Left ventricle myocardium inferior (tissue), 1 donor: Measurements from ENCODE around the gene AUTS2. TPM values are rescaled to one million over a fixed set of nuclear protein-coding genes. Genes with fewer than 3 reads are reported as not detected.

ENCODE experiments used
- DNase-seq: peaks from one replicate; pipeline ENCODE4 v3.0.0-alpha.2; 2020
- H3K27ac ChIP-seq: fragments of 200-600 bp; replicated peaks from 2 replicates; pipeline ENCODE4 v1.8.0; 2021
- H3K27me3 ChIP-seq: fragments of 200-600 bp; 2 replicates; pipeline ENCODE4 v1.8.0; 2021; ENCODE audit warnings: low read depth
- H3K36me3 ChIP-seq: fragments of 200-600 bp; 2 replicates; pipeline ENCODE4 v1.8.0; 2021
- H3K4me1 ChIP-seq: fragments of 200-600 bp; 2 replicates; pipeline ENCODE4 v1.8.0; 2021
- H3K4me3 ChIP-seq: fragments of 200-600 bp; 2 replicates; pipeline ENCODE4 v1.8.0; 2021; ENCODE audit warnings: mild to moderate bottlenecking, moderate library complexity
- H3K9me3 ChIP-seq: fragments of 200-600 bp; replicated peaks from 2 replicates; pipeline ENCODE4 v1.8.0; 2021
- CTCF ChIP-seq: fragments of 200-600 bp; IDR thresholded peaks from 2 replicates; pipeline ENCODE4 v1.8.0; 2021; ENCODE audit warnings: antibody characterized with exemption, mild to moderate bottlenecking, borderline replicate concordance
- intact Hi-C: fragments of 100-400 bp; cut with micrococcal nuclease; formaldehyde crosslinking; loops from one replicate; pipeline ENCODE4 v1.11.0; 2022
- total RNA-seq: library from RNA; stranded (reverse); fragmentation: NEBNext Ultra II Directional; extraction: Animal tissue kit (Norgen Biotek cat#: 25700); gene quantifications from one replicate; pipeline ENCODE4 v1.2.1, GENCODE V29; 2021
- donor health status: DM: no; HTN: yes; CAD: no; lungs with severe emphysema.

The AUTS2 gene
- total RNA-seq, 1 donor from 2014 or later, result 10.5 TPM

- Histone ChIP-seq H3K27me3 (no peaks in the 10 kb centered on the region), H3K4me1 (peaks cover 22% of the 10 kb centered on the region), H3K4me3 (no peak overlapping the region), H3K9me3 (no peaks in the 10 kb centered on the region), H3K27ac (no peak overlapping the region), H3K36me3 (no peaks in the 10 kb centered on the region)
- intact Hi-C loops, result no loop called here
- TF ChIP-seq CTCF, result no peak
- DNase-seq, result no peak
Measured at GRCh38 chr7:70570961-70571360, 972.7 kb downstream of the AUTS2 start.

- Histone ChIP-seq H3K9me3 (no peaks in the 10 kb centered on the region), H3K4me3 (no peak overlapping the region), H3K27ac (no peak overlapping the region), H3K36me3 (no peaks in the 10 kb centered on the region), H3K27me3 (no peaks in the 10 kb centered on the region), H3K4me1 (peaks cover 22% of the 10 kb centered on the region)
- DNase-seq, result no peak
- intact Hi-C loops, result no loop called here
- TF ChIP-seq CTCF, result no peak
Measured at GRCh38 chr7:70571403-70571934, 973.2 kb downstream of the AUTS2 start.

DNA sequence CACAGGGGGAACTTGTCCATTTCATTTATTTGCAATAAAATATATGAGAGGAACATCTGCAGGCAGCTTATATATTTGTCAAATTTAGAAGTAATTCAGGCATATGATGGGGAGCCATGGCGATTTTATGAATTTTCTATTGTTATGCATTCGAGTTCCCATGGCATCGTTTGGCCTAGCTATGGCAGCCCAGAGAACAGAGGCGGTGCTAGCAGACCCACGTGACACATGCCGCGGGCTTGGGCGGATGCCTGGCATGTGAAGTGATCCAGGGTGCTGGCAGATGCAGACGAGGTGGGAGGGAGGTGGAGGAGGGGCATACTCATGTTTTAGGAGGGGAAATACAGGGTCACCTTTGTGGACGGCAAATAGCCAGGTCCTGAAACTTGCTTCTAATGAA is 973.7 kb downstream of the AUTS2 start:
- peaks cover 22% of the 10 kb centered on the region for H3K4me1 ChIP-seq
- intact Hi-C loops, result no loop called here
- H3K27ac ChIP-seq, result no peak overlapping the region
- H3K4me3 ChIP-seq, result no peak overlapping the region
- DNase-seq, result peak; percentile 28
- TF ChIP-seq CTCF, result no peak
- H3K27me3 ChIP-seq, result no peaks in the 10 kb centered on the region
- no peaks in the 10 kb centered on the region for H3K9me3 ChIP-seq
- H3K36me3 ChIP-seq, result no peaks in the 10 kb centered on the region

DNA sequence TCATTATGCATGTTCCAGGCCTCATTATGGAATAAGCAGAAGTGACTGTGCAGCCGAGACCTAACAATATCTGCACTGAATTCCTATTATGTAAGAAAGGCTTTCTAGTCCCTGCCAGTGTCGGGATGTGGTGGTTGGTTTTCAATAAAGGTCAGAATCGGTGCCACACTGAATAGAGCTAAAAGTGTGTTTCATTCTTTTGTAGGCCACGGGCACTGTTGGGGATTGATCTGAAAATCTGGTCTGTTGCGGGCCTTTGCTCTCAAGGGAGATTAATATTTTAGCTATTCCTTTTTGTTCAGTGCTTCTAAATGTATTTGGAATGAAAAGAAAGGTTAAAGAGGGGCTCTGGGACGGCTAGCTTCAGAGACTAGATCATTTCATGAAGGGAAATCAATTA is 974.3 kb downstream of the AUTS2 start:
- no peak for DNase-seq
- H3K27me3 ChIP-seq, result no peaks in the 10 kb centered on the region
- intact Hi-C loops, result no loop called here
- TF ChIP-seq CTCF, result no peak
- H3K4me3 ChIP-seq, result no peak overlapping the region
- peaks cover 22% of the 10 kb centered on the region for H3K4me1 ChIP-seq
- H3K27ac ChIP-seq, result no peak overlapping the region
- H3K36me3 ChIP-seq, result no peaks in the 10 kb centered on the region
- no peaks in the 10 kb centered on the region for H3K9me3 ChIP-seq

DNA sequence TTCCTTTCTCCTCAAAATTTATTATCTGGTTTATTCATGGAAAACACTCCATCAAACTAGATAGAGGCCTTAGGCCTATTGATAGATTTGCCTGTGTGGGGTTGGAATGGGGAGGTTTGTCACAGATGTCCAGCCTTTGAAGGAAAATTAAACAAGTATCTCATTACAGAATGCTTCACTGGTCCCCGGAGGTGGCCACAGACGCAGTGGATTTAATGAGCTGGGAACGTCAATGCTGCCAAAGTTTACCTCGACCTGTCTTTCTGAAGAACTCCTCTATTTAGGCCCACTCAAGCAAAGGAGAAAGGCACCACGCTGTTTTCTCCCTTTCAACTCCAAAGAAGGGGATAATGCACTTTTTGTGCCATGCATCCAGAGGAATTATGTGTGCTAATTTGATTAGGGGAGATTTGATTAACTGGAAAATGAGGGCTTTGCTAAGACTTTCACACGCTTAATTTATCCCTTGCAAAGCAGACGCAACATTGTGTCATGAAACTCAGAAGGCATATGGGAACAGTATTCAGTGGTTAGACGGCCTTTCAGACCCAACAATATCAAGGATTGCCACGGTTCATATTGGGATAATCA is 974.9 kb downstream of the AUTS2 start:
- H3K27ac ChIP-seq, result no peak overlapping the region
- intact Hi-C loops, result no loop called here
- DNase-seq, result no peak
- H3K4me1 ChIP-seq, result peaks cover 22% of the 10 kb centered on the region
- no peak overlapping the region for H3K4me3 ChIP-seq
- H3K9me3 ChIP-seq, result no peaks in the 10 kb centered on the region
- no peaks in the 10 kb centered on the region for H3K36me3 ChIP-seq
- no peaks in the 10 kb centered on the region for H3K27me3 ChIP-seq
- TF ChIP-seq CTCF, result no peak
